GM21381 (cell line): ENCODE measurements around the gene TMED5.
A peak's percentile ranks its signal among the peaks of the same experiment; 100 is the strongest.
"Not testable (repeated sequence)": the region's sequence is repeated elsewhere in the genome, so short reads cannot be mapped to it uniquely, and the experiment has no call there.

Experiments used
- ATAC-seq: cut with Tn5 transposase; IDR thresholded peaks from one replicate; pipeline ENCODE4 v1.9.1; 2021; ENCODE audit warnings: mild to moderate bottlenecking, moderate library complexity; ENCODE audit not compliant: unreplicated experiment

The TMED5 gene

DNA sequence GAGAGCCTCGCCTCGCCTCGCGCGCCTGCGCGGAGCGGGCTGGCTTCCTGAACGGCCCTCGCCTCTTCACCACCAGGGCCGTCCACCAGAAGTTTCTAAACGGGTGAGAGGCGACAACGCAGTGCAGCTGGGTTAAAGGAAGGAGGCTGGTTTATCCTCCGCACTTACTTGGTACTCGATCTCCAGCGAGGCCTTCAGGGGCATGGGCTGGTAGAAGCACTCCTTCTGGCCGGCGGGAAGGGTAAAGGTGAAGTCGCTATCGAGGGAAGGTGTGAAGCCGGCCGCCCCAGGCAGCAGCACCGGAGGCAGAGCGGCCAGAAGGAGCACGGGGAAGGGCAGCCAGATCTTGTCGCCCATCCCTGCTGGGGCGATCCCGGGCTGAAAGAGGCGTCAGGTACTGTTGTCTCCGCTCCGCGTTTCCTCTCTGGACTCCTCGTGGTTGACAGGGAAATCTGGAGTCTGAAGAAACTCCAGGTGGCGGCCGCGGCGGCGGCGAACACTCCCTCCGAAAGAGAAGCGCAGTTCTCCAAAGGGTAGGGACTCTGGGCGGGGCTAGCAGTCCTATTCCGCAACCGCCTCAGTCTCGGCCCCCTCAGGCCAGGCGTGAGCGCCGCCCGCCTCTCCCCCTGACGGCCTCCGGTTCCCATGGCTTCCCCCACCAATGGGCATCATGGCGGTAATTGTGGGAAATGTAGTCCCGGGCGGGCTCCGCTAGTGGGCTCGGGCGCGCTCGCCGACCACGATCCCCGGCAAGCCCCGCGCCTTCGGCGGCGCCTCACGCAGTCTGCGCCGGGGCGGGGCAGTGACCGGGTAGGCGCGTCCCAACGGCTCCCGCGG lies at the start of gene TMED5:
Gene TMED5, minus strand, starts transcription at position 528 of the 837 bp plus-strand sequence. Its CDS starts 171 bp downstream, at position 357.
- peak; percentile 80 for ATAC-seq

GRCh38 chr1:93223023-93223675 lies 42.9 kb upstream of the TMED5 start:
- no peak for ATAC-seq

DNA sequence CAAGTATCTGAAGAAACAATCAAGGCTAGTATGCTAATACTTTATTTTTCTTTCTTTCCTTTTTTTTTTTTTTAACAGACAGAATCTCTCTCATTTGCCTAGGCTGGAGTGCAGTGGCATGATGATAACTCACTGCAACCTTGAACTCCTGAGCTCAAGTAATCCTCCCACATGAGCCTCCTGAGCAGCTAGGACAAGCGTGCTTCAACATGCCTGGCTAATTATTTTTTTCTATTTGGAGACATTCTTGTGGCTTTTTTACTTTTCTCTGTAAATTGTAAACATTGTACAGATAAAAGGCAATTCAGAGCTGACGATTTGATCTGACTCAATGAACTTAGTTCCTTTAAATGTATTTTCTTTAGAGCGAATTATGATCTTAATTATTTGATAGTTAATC lies 41.7 kb upstream of the TMED5 start:
- no peak for ATAC-seq

DNA sequence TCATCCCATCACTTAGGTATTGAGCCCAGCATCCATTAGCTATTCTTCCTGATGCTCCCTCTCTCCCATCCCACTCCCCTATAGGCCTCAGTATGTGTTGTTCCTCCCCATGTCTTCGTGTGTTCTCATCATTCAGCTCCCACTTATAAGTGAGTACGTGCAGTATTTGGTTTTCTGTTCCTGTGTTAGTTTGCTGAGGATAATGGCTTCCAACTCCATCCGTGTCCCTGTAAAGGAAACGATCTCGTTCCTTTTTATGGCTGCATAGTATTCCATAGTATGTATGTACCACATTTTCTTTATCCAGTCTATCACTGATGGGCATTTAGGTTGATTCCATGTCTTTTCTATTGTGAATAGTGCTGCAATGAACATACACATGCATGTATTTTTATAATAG lies 40.5 kb upstream of the TMED5 start:
- not testable (repeated sequence) for ATAC-seq

- ATAC-seq = no peak
Observed at GRCh38 chr1:93219443-93219842, 39.2 kb upstream of the TMED5 start.

DNA sequence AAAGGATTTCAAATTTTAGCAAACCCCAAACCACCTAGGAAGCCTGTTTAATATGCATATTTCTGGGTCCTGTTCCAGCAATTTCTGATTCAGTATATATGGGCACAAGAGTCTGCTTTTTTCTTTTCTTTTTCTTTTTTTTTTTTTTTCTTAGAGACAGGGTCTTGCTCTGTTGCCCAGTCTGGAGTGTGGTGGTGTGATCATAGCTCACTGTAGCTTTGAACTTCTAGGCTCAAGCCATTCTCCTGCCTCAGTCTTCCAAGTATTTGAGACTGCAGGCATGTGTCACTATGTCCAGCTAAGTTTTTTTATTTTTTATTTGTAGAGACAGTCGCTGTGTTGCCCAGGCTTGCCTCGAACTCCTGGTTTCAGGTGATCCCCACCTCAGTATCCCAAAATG lies 35.1 kb upstream of the TMED5 start:
- ATAC-seq = no peak

DNA sequence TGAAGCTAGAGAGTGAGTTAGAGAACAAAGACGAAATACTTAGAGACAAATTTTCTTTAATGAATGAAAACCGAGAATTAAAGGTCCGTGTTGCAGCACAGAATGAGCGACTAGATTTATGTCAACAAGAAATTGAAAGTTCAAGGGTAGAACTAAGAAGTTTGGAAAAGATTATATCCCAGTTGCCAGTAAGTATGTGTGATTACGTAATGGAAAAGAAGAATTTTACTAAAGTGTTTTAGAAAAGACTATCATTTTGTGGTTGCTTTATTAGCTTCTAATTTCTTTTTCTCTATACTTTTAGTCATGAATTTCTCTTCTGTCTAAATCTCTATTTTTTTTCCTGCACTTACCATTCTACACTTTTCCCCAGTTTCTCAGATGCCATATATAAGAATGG lies 27.0 kb upstream of the TMED5 start:
- no peak for ATAC-seq

DNA sequence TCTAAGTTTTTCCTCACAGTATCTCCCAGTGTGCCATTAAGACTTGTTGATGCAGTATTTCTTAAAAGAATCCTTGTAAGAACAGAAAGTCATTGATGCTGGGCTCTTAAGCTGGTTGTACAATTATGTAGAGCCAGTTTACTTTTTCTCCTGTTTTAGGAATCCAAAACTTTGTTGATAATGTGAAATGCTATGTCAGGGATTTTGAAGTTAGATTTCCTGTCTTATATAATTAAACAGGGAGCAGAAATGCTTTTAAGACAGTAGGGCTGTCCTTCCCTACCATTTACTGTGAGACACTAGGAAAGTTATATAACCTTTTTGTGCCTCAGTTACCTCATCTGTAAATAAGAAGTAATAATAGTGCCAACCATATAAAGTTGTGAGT lies 26.3 kb upstream of the TMED5 start:
- ATAC-seq = no peak

- ATAC-seq = no peak
Observed at GRCh38 chr1:93205892-93206566, 25.8 kb upstream of the TMED5 start.

GRCh38 chr1:93200714-93201113 lies 20.5 kb upstream of the TMED5 start:
- no peak for ATAC-seq

DNA sequence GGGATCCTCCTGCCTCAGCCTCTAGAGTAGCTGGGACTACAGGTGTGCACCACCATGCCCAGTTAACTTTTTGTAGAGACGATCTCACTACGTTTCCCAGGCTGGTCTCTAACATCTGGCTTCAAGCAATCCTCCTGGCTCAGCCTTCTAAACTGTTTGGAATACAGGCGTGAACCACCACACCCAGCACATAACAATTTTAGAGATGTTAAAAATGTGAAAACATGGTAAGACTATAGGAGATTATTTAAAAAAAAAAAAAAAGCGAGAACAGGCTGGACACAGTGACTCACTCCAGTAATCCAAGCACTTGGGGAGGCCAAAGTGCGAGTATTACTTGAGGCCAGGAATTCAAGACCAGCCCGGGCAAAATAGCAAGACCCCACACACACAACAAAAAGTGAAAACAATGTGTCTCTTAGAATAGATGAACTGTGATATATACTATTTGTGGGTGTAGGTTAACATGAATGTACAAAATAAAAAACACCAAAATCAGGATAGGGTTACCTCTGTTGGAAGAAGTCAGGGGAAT lies 19.9 kb upstream of the TMED5 start:
- no peak for ATAC-seq

GRCh38 chr1:93199150-93199549 lies 18.9 kb upstream of the TMED5 start:
- no peak for ATAC-seq

GRCh38 chr1:93196591-93196990 lies 16.4 kb upstream of the TMED5 start:
- ATAC-seq = no peak

DNA sequence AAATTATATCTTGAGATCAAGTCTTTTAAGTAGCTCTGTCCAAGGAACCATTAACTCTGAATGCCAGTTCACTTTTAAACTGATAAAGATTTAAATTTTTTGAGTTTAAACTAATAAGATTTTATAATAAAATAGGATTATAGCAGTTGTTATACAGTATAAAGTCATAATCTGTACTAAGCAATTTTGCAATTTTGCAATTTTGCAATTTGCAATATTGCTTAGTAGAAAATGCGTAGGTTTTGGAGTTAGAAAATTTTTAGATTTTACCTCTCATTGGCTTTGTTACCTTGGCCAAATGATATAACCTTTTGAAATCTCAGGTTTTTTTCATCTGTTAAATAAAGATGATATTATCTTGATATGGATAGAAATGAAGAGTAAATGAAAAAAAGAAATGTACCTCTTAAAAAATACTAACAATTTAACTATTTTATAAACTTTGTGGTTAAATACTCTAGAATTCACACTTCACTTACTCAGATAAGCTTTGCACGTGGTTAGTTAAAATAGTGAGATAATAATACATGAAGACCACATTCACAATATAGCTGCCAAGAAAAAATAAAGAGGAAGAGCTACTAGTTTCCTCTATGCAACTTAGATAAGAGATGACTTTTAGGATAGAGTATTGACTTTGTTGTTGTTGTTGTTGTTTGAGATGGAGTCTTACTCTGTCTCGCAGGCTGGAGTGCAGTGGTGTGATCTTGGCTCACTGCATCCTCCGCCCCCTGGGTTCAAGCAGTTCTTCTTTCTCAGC lies 14.2 kb upstream of the TMED5 start:
- ATAC-seq = no peak

GRCh38 chr1:93190432-93190831 lies 10.2 kb upstream of the TMED5 start:
- no peak for ATAC-seq

DNA sequence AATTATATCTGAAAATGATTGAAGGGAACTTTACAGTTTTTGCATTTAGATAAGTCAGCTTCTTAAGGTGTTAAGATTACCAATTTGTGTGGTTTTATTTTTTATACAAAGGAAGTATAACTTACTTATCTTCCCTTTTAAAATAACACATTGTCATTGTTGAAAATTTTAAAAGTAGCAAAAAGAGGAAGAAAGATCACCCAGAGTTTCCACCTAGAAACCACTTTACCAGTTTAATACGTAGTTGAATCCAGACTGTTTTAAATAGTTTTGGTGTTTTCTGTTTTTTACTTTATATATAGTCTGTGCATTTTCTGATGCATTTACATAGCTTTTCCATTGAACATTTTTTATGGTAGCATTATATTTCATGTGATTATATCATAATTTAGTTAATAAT lies 6.5 kb upstream of the TMED5 start:
- no peak for ATAC-seq

- ATAC-seq = no peak
Observed at GRCh38 chr1:93180723-93181613, 755 bp upstream of the TMED5 start, which contains the start of gene CCDC18. Gene CCDC18 (plus strand): TSS chr1:93180724. CDS start chr1:93183362, 2,638 bp downstream.

GRCh38 chr1:93178418-93178817 lies 1.8 kb downstream of the TMED5 start:
- ATAC-seq = no peak

DNA sequence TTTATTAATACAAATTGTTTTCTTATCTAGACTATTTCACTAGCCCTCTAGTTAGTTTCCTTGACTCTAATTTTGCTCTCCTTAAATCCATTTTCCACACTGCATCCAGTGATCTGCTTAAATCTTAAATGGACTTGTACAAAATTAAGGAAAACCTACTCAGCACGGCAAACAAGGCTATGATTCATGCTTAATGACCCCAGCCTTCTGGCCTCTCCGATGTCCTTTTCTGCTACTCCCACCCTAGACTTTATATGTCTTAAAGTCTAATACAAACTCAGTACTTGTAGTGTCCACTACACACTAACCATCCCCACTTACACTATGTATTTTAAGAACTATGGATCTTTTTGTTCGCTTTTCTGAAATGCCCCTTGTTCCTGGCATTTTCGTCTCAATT lies 2.2 kb downstream of the TMED5 start:
- no peak for ATAC-seq

- not testable (repeated sequence) for ATAC-seq
Observed at GRCh38 chr1:93174638-93175037, 5.6 kb downstream of the TMED5 start.
